HG02981 (cell line): ENCODE measurements around the gene IL1RAPL2.

Experiments
- ATAC-seq: cut with Tn5 transposase; IDR thresholded peaks from one replicate; pipeline ENCODE4 v1.9.1; 2021; ENCODE audit warnings: mild to moderate bottlenecking, moderate library complexity; ENCODE audit not compliant: unreplicated experiment

Gene IL1RAPL2

DNA sequence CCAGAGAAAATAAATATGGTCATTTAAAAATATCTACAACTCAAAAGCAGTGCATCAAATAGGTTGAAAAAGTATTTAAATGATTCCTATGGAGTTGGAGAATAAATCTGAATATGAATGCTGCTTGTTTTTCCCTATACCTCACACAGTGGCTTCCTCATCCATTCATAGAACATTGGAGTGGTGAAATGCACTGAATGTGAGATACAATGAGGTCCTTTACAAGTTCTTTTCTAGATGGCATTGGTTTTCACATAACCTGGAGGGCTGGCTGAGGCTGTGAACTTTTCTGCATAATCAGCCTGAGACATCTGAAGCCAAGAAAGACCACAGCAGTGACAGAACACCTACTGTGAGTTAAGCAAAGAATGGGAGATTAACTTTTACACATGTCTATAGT, 977.3 kb downstream of the IL1RAPL2 start:
- no peak for ATAC-seq

- no peak for ATAC-seq
Measured at GRCh38 chrX:105550043-105550663, 984.2 kb downstream of the IL1RAPL2 start.

GRCh38 chrX:105552395-105552794, 986.4 kb downstream of the IL1RAPL2 start:
- ATAC-seq = no peak

- no peak for ATAC-seq
Measured at GRCh38 chrX:105553118-105553517, 987.1 kb downstream of the IL1RAPL2 start.

DNA sequence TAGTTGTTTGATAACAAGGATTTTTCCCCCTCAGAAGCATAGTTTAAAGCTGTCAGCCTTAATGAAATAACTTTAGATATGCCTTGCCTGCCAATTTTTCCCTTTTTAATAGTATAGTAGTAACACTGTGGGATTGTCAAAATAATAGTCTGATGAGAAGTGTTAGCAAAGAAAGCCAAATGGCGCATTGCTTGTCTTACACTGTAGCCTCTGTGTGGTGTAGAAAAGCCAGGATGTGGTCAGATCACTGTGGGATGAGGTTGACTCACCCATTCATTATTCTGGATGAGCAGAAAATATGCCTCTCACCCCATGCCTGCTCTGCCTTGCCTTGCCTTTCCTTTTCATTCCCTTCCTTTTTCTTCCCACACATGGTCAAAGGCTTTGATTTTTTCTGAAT, 998.5 kb downstream of the IL1RAPL2 start:
- no peak for ATAC-seq

GRCh38 chrX:105565856-105566255, 999.9 kb downstream of the IL1RAPL2 start:
- ATAC-seq = no peak

- ATAC-seq = no peak
Measured at GRCh38 chrX:105567082-105567481, 1001.1 kb downstream of the IL1RAPL2 start.

DNA sequence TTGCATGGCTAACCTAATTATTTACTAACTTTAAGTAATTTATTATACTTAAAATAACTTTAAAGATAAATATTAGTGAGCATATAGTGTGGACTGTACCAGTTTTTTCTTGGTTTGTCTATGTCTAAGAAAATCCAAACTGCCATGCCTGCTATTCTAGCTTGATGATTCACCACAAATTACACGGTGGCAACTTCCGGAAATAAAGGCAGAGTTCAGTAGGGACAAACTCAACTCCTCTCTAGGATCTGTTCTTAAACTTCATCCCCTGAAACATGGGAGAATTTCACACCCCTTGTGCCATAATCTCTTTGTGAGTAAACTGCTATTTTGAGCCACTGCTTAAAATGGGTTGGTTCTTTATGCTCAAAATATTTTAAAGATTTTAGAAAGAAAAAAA, 1042.7 kb downstream of the IL1RAPL2 start:
- no peak for ATAC-seq

- ATAC-seq = no peak
Measured at GRCh38 chrX:105609530-105609929, 1043.5 kb downstream of the IL1RAPL2 start.

DNA sequence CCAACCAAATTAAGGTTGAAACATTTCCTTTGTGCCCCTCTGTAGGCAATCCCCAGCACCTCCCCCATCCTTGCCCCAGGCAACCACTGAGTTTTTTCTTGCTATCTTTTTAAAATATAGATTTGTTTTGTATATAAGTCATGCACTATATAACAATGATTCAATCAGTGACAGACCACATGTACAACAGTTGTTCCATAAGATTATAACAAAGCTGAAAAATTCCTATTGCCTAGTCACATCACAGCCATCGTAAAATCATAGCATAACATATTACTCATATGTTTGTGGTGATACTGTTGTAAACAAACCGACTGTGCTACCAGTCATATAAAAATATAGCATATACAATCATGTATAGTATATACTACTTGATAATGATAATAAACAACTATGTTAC, 1044.4 kb downstream of the IL1RAPL2 start:
- ATAC-seq = no peak

GRCh38 chrX:105618393-105619101, 1052.5 kb downstream of the IL1RAPL2 start:
- ATAC-seq = no peak

DNA sequence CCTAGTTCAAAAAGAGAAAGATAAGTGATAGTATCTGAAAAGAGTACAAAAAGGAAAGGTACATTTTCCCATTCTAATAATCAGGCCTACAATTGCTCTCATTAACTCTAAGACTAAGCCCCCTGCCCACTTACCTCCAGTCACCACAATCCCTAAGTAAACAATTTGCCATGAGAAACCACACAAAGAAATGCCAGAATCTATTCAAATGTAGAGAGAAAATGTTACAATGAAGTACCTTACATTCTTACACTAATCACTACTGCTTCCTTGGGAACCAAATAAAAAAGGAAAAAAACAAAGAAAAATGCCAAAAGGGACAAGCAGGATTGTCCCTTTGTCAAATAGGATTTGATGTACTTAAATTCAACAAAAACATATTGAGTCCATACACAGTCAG, 1068.2 kb downstream of the IL1RAPL2 start:
- no peak for ATAC-seq

- ATAC-seq = no peak
Measured at GRCh38 chrX:105635794-105636193, 1069.8 kb downstream of the IL1RAPL2 start.

GRCh38 chrX:105636667-105637066, 1070.7 kb downstream of the IL1RAPL2 start:
- no peak for ATAC-seq

DNA sequence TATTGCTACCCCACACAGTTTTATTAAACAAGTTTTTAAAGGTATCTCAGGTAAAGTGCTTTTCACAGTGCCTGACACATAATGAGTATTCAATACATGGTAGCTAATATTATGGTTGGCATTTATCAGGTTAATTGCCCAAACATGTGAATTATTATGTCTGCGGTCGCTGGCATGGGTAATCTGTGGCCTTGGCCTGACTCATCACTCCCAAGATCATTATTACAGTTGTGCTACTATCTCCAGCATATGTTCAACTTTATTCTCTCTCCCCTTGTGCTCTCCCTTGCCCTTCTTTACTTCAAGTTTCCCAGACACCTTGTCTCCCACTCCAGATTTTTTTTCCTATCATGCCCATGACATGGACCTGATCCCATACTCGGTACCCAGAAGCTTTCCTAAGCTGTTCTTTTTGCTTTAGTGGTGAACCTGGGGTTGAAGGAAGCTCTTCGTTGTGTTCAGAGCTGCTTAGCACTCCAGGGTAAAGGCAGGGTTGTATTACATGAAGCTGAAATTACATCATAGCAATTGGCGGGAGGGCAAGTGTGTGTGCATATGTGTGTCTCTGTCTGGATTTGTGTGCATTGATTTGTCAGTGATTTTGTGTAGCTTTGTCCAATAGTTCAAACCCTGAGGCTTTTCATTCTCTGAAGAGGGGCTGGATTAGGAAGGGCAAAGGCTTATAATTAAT, 1079.8 kb downstream of the IL1RAPL2 start:
- no peak for ATAC-seq

GRCh38 chrX:105646592-105647372, 1080.8 kb downstream of the IL1RAPL2 start:
- ATAC-seq = no peak

- ATAC-seq = no peak
Measured at GRCh38 chrX:105647749-105648148, 1081.8 kb downstream of the IL1RAPL2 start.

DNA sequence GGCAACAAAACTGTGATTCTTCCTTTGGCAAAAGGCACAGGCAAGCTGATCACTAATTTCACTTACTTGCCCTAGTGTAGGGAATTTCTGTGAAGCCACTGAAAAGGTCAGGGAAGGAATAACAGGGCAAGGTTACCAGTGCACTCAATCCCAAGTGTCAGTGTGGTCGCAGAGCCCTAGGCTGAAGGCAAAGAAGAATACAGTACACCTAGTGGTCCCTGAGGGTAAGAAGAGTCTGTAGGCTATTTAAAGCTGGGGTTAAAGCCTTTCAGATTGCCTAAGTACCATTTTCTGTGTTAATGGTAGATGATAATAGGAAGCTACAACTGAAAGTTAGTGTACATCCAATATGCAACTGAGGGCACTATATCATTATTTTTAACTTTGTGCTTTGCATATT, 1082.7 kb downstream of the IL1RAPL2 start:
- no peak for ATAC-seq

DNA sequence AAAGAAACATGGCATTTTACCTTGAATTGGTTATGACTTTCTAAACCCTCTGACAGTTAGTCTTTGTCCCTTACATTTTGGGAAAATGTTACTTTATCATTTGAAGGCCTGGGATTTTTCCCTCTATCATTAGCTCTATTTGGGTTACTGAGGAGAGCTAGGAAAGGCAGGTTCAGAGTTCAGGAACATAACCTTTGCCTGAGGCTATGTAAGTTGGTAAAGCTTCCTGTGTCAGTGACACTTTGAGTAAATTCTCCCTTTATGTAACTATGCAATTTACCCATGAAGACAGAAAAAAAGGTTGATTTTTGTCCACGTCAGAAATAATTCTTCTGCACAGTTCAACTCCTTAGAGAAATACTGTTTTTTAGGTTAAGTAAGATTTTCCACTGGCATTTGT, 1084.6 kb downstream of the IL1RAPL2 start:
- ATAC-seq = no peak

- no peak for ATAC-seq
Measured at GRCh38 chrX:105650986-105651385, 1085.0 kb downstream of the IL1RAPL2 start.

DNA sequence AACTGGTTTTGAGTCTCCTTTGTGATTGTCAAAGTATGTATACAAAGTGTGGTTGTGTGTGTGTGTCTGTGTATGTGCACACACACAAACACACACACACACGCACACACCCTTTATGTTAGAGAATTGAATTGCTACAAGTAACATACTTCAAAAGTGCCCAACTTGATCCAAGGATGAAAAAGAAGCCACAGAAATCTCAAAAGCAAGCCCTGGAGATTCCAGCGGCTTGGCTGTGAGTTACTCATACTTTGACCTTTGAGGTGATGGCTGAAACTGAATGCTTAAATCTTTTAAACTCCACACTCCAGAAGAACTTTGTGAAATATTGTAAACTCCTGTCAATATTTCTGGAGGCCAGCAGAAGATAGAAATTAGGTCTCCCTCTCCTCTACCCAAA, 1087.9 kb downstream of the IL1RAPL2 start:
- ATAC-seq = no peak
